ENCODE measurements around the gene ZFYVE9.

The ZFYVE9 gene

DNA sequence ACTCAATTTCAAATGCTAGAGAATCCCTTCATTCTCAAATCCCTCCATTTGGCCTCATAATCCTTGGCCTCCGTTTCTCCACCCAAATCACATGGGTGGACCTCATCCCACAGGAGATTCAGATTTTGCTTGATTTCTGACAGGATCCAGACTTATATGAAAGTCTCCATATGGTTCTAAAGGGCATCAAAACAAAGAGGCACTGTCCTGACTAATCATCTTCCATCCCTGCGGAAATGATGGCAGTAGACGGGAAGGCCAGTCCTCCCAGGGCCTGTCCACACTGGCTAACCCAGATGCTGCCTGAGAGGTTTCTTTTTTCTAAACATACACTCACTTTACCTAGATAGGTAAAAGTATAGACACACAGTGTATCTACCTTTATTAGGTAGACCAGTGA, 243.5 kb downstream of the ZFYVE9 start:
- TF ChIP-seq, protein P1, sequence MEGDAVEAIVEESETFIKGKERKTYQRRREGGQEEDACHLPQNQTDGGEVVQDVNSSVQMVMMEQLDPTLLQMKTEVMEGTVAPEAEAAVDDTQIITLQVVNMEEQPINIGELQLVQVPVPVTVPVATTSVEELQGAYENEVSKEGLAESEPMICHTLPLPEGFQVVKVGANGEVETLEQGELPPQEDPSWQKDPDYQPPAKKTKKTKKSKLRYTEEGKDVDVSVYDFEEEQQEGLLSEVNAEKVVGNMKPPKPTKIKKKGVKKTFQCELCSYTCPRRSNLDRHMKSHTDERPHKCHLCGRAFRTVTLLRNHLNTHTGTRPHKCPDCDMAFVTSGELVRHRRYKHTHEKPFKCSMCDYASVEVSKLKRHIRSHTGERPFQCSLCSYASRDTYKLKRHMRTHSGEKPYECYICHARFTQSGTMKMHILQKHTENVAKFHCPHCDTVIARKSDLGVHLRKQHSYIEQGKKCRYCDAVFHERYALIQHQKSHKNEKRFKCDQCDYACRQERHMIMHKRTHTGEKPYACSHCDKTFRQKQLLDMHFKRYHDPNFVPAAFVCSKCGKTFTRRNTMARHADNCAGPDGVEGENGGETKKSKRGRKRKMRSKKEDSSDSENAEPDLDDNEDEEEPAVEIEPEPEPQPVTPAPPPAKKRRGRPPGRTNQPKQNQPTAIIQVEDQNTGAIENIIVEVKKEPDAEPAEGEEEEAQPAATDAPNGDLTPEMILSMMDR (conservative IDR thresholded peaks at IDR 0.05; ENCODE audit: low read depth, low read length): no peak
- H3K4me3 ChIP-seq (ENCODE audit: low read depth, low read length): no peak overlapping the region
- DNase-seq (ENCODE audit: low read depth): no peak

DNA sequence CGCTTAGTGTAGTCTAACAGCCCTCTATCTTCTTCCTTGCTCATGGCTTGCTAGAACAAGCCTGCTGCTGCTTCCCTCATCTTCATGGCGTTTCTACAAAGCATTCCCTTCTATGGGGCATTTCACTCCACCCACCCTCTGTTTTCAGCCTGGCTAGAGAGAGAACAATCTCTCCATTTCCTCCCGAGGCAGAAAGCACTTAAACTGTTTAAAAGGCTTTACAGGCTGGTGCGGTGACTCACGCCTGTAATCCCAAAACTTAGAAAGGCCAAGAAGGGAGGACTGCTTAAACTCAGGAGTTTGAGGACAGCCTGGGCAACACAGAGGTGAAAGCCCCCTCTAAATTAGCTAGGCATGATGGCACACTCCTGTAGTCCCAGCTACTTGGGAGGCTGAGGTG, 244.6 kb downstream of the ZFYVE9 start:
- TF ChIP-seq, protein P1 (conservative IDR thresholded peaks at IDR 0.05; ENCODE audit: low read depth, low read length): no peak
- no peak overlapping the region for H3K4me3 ChIP-seq (ENCODE audit: low read depth, low read length)
- no peak for DNase-seq (ENCODE audit: low read depth)

DNA sequence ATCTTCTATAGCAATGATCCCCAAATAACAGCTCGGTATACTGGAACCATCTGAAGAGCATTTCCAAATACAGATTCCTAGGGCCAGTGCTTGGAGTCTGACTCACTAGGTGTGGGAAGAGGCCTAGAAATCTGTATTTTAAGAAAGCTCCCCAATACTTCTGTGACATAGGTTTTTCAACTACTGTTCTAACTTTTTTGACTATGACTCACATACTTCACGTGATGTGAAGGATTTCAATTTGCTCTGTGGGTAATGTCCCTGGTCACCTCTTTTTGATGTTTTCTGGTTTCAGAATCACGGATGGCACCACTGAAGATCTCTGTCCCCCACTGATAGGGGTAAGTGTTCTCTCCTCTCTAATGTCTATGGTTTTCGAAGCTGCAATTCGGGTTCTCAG, 251.3 kb downstream of the ZFYVE9 start:
- no peak for DNase-seq (ENCODE audit: low read depth)
- TF ChIP-seq, protein P1 (conservative IDR thresholded peaks at IDR 0.05; ENCODE audit: low read depth, low read length): no peak
- no peak overlapping the region for H3K4me3 ChIP-seq (ENCODE audit: low read depth, low read length)
